ENCODE results near the gene ABI1.

Gene ABI1

GRCh38 chr10:26804418-26805393 is 56.1 kb downstream of the ABI1 start:
- DNase-seq (ENCODE audit: insufficient read length, low spot score): no peak
- TF ChIP-seq, protein P1, sequence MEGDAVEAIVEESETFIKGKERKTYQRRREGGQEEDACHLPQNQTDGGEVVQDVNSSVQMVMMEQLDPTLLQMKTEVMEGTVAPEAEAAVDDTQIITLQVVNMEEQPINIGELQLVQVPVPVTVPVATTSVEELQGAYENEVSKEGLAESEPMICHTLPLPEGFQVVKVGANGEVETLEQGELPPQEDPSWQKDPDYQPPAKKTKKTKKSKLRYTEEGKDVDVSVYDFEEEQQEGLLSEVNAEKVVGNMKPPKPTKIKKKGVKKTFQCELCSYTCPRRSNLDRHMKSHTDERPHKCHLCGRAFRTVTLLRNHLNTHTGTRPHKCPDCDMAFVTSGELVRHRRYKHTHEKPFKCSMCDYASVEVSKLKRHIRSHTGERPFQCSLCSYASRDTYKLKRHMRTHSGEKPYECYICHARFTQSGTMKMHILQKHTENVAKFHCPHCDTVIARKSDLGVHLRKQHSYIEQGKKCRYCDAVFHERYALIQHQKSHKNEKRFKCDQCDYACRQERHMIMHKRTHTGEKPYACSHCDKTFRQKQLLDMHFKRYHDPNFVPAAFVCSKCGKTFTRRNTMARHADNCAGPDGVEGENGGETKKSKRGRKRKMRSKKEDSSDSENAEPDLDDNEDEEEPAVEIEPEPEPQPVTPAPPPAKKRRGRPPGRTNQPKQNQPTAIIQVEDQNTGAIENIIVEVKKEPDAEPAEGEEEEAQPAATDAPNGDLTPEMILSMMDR (IDR thresholded peaks at IDR 0.05; ENCODE audit: insufficient read depth, missing control alignments): no peak
- no peak for FAIRE-seq

DNA sequence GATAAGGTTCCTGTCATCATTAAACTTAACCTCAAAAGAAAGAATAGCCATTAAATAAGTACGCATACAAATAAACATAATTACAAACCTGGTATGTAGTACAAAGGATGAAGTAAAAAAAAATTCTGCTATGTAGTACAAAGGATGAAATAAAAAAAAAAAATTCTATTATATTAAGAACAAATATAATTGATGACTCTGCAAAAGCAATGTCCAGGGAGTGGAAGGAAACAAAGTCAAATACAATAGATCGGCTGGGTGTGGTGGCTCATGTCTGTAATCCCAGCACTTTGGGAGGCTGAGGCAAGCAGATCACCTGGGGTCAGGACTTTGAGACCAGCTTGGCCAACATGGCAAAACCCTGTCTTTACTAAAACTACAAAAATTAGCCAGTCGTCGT is 56.9 kb downstream of the ABI1 start:
- TF ChIP-seq, protein P1 (IDR thresholded peaks at IDR 0.05; ENCODE audit: insufficient read depth, missing control alignments): no peak
- FAIRE-seq (no peak), DNase-seq (ENCODE audit: insufficient read length, low spot score) (no peak)

GRCh38 chr10:26802527-26802926 is 58.2 kb downstream of the ABI1 start:
- no peak for DNase-seq (ENCODE audit: insufficient read length, low spot score)
- no peak for FAIRE-seq
- TF ChIP-seq, protein P1 (IDR thresholded peaks at IDR 0.05; ENCODE audit: insufficient read depth, missing control alignments): no peak

GRCh38 chr10:26801831-26802230 is 58.9 kb downstream of the ABI1 start:
- FAIRE-seq: no peak
- DNase-seq (ENCODE audit: insufficient read length, low spot score): no peak
- TF ChIP-seq, protein P1 (IDR thresholded peaks at IDR 0.05; ENCODE audit: insufficient read depth, missing control alignments): no peak

GRCh38 chr10:26801274-26801673 is 59.5 kb downstream of the ABI1 start:
- no peak for DNase-seq (ENCODE audit: insufficient read length, low spot score)

DNA sequence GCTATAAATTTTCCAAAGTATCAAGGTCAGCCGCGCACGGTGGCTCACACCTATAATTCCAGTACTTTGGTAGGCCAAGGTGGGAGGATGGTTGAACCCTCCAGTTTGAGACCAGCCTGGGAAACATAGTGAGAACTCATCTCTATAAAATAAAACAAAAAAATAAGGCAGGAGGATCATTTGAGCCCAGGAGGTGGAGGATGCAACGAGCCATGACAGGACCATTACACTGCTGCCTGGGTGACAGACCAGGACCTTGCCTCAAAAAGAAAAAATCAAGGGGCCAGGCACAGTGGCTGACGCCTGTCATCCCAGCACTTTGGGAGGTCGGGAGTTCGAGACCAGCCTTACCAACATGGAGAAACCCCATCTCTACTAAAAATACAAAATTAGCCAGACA is 60.3 kb downstream of the ABI1 start:
- TF ChIP-seq, protein P1 (IDR thresholded peaks at IDR 0.05; ENCODE audit: insufficient read depth, missing control alignments): no peak
- DNase-seq (ENCODE audit: insufficient read length, low spot score): no peak
- no peak for FAIRE-seq

More at GRCh38 chr10:26801274-26801673, 59.5 kb downstream of the ABI1 start:
- FAIRE-seq: no peak
- TF ChIP-seq, protein P1 (IDR thresholded peaks at IDR 0.05; ENCODE audit: insufficient read depth, missing control alignments): no peak

- TF ChIP-seq, protein P1 (IDR thresholded peaks at IDR 0.05; ENCODE audit: insufficient read depth, missing control alignments): no peak
- FAIRE-seq (no peak), DNase-seq (ENCODE audit: insufficient read length, low spot score) (no peak)
Observed at GRCh38 chr10:26799342-26799741, 61.4 kb downstream of the ABI1 start.

Measured in D721Med (cell line).